LNCAP (cell line): ENCODE measurements around the gene GPC2.

Source experiments
- TF ChIP-seq, protein P1 (sequence below): fragments of 450-650 bp; IDR thresholded peaks from 2 replicates; pipeline ENCODE4 v1.5.1; 2017; ENCODE audit warnings: mild to moderate bottlenecking

GPC2 gene

DNA sequence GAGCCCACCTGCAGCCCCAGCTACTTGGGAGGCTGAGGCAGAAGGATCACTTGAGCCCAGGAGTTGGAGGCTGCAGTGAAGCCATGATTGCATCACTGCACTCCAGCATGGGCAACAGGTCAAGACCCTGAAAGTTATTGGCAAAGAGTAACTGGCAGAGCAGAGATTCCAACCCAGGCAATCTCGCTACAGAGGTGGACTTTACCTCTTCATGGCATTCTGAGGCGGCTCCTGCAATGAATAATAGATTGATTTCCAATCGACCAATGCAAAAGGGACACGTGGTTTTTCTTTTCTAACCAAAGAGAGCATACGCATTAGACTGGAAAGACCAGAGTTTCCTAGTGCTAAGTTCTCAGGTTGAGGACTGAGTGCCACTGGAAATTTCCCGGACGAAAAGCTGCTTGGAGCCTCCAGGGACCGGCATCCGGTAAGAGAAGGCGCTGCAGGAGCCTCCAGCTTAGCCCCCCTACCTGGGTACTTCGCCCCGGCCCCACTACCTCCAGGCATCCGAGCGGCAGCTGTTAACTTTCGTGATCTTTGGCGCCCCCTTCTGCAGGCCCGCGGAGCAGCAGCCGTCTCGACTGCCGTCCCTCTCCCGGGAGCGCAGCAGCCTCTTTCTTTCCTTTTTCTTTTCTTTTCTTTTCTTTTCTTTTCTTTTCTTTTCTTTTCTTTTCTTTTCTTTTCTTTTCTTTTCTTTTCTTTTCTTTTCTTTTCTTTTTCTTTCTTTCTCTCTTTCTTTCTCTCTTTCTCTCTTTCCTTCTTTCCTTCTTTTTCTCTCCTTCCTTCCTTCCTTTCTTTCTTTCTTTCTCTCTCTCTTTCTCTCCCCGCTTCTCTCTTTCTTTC, 46.4 kb downstream of the GPC2 start:
- TF ChIP-seq, protein P1, sequence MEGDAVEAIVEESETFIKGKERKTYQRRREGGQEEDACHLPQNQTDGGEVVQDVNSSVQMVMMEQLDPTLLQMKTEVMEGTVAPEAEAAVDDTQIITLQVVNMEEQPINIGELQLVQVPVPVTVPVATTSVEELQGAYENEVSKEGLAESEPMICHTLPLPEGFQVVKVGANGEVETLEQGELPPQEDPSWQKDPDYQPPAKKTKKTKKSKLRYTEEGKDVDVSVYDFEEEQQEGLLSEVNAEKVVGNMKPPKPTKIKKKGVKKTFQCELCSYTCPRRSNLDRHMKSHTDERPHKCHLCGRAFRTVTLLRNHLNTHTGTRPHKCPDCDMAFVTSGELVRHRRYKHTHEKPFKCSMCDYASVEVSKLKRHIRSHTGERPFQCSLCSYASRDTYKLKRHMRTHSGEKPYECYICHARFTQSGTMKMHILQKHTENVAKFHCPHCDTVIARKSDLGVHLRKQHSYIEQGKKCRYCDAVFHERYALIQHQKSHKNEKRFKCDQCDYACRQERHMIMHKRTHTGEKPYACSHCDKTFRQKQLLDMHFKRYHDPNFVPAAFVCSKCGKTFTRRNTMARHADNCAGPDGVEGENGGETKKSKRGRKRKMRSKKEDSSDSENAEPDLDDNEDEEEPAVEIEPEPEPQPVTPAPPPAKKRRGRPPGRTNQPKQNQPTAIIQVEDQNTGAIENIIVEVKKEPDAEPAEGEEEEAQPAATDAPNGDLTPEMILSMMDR: peak; percentile 81

DNA sequence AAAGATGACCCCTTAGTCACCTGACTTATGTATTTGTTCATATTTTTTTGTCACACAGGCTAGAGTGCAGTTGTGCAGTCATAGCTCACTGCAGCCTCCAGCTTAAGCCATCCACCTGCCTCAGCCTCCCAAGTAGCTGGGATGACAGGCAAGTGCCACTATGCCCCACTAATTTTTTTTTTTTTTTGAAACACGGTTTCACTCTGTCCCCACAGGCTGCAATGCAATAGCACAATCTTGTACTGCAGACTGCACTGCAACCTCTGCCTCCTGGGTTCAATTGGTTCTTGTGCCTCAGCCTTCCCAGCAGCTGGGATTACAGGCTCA, 48.6 kb downstream of the GPC2 start:
- TF ChIP-seq, protein P1: no peak

DNA sequence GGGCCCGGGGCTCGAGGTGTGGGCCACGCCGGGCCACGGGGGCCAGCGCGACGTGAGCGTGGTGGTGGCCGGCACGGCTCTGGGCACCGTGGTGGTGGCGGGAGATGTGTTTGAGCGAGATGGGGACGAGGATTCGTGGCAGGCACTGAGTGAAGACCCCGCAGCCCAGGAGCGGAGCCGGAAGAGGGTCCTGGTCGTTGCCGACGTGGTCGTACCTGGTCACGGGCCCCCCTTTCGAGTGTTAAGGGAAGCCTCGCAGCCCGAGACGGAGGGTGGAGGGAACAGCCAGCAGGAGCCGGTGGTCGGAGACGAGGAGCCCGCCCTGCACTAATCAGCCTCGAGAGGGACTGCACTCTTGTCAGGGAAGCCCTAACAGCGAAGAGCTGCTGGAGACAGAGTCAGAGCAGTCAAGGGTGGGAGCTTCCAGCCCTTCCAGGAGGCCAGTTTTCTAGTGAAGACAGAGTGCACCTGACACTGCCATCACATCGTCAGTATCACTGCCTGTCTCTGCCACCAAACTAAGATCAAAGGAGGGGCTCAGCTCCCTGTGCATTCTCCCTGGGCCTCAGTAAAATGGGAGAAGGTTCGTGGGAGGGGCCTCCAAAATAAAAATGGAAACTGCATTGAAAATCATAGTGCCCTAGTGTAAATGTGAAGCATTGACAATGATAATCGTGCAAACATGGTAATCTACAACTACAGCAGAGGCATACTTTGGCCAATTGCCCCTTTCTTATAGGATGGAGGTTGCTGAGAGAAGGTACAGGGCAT, 49.1 kb downstream of the GPC2 start:
- TF ChIP-seq, protein P1: no peak

DNA sequence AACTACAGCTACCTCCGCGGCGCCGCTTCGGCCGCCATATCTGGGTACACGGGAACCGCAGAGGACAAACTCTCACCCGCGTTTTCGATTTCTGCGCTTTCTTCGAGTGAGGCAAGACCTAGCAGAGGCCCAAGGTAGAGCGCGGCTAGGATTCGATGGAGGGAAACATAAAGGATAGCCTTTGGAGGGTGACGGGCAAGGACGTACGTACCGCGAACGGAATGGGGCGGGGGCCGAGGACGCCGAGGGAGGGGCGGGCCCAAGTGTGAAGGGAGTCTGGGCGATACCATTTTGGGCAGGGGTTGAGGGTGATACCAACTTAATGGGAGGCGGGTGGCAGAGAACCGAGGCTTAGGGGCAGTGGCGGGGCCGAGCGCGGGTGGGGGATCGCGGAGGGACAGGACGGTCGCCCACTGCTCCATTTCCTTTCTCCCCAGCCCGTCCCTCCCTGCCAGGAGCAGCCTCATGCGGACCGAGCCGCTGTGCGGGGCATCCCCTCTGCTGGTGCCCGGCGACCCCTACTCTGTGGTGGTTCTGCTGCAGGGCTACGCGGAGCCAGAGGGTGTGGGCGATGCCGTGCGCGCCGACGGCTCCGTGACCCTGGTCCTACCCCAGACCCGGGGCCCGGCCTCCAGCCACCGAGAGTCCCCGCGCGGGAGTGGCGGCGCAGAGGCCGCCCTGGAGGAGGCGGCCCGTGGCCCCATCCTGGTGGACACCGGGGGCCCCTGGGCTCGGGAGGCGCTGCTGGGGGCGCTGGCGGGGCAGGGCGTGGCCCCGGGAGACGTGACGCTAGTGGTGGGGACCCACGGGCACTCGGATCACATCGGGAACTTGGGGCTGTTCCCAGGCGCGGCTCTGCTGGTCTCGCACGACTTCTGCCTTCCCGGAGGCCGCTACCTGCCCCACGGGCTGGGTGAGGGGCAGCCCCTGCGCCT, 50.0 kb downstream of the GPC2 start, which contains the start of gene MBLAC1:
MBLAC1 (plus strand) TSS at position 37 of the 935 bp plus-strand sequence; CDS start at position 466, 429 bp downstream.
- TF ChIP-seq, protein P1: no peak

DNA sequence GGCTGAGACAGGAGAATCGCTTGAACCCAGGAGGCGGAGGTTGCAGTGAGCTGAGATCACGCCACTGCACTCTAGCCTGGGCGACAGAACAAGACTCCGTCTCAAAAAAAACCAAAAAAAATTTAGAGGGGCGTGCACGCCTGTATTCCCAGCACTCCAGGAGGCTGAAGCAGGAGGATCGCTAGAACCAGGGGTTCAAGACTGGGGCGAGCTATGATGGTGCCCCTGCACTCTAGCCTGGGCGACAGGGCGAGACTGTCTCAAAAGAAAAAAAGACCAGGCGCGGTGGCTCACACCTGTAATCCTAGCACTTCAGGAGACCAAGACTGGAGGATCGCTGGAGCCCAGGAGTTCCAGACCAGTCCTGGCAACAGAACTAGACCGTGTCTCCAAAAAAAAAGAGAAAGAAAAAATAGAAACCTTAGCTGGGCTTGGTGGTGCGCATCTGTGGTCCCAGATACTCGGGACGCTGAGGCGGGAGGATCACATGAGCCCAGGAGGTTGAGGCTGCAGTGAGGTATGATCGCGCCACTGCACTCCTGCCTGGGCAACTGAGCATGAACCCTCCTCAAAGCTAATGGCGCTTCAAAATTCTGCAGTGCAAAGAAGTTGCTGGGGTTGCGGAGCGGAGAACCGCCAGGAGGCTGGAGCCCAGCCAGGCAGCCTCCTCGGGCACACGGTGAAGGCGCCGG, 50.8 kb downstream of the GPC2 start:
- TF ChIP-seq, protein P1: no peak

DNA sequence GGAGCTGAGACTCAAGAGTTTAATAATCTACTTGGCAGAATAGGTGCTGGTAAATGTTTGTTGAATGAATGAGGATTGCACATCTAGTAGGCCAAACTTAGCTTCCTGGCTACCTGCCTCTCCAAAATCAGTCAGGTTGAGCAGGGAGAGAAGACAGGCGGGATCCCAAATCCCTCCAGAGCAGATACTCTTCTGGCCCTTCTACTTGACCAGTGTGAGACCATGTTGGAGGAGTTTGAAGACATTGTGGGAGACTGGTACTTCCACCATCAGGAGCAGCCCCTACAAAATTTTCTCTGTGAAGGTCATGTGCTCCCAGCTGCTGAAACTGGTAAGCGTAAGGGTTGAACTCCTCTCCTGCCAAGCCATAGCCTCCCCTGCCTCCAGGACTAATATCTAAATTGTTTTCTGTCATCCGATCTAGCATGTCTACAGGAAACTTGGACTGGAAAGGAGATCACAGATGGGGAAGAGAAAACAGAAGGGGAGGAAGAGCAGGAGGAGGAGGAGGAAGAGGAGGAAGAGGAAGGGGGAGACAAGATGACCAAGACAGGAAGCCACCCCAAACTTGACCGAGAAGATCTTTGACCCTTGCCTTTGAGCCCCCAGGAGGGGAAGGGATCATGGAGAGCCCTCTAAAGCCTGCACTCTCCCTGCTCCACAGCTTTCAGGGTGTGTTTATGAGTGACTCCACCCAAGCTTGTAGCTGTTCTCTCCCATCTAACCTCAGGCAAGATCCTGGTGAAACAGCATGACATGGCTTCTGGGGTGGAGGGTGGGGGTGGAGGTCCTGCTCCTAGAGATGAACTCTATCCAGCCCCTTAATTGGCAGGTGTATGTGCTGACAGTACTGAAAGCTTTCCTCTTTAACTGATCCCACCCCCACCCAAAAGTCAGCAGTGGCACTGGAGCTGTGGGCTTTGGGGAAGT, 52.6 kb downstream of the GPC2 start:
- TF ChIP-seq, protein P1: no peak
